HFFc6 (cell line): Measurements from ENCODE around the gene SETBP1. TPM values are rescaled to one million over a fixed set of nuclear protein-coding genes. Genes with fewer than 3 reads are reported as not detected.

Experiments used
- DNase-seq: peaks from one replicate; pipeline ENCODE4 v3.0.0-alpha.2; 2018
- H3K27ac Mint-ChIP-seq: 2 replicates; pipeline ENCODE4 v1.8.0; 2020; ENCODE audit warnings: mild to moderate bottlenecking, mixed read lengths
- H3K27me3 Mint-ChIP-seq: 2 replicates; pipeline ENCODE4 v1.8.0; 2021; ENCODE audit warnings: mild to moderate bottlenecking, moderate library complexity, mixed read lengths; ENCODE audit not compliant: insufficient read depth
- H3K36me3 Mint-ChIP-seq: 2 replicates; pipeline ENCODE4 v1.8.0; 2021; ENCODE audit warnings: low read depth, mixed read lengths
- H3K4me1 Mint-ChIP-seq: 2 replicates; pipeline ENCODE4 v1.8.0; 2020; ENCODE audit warnings: low read depth, mixed read lengths
- H3K4me3 Mint-ChIP-seq: 2 replicates; pipeline ENCODE4 v1.8.0; 2020; ENCODE audit warnings: mild to moderate bottlenecking, moderate library complexity, mixed read lengths
- H3K9me3 Mint-ChIP-seq: 2 replicates; pipeline ENCODE4 v1.8.0; 2020; ENCODE audit warnings: mild to moderate bottlenecking, mixed read lengths
- total RNA-seq, 6 experiments: library from RNA; stranded (reverse); fragmentation: NEBNext Ultra II Directional; extraction: Animal tissue kit (Norgen Biotek cat#: 25700); gene quantifications; 2 replicates in 1 of 6; 3 replicates in 5 of 6; pipeline ENCODE4 v1.2.3, GENCODE V29; 2021
- TF ChIP-seq, protein P1 (sequence below): fragments of 200-600 bp; sonication (generic); IDR thresholded peaks from 2 replicates; pipeline ENCODE4 v1.5.0; 2021; ENCODE audit warnings: antibody characterized with exemption, mild to moderate bottlenecking

SETBP1 gene
- total RNA-seq, 6 experiments from 2014 or later: 0.03 to 0.40 (median 0.09) TPM

GRCh38 chr18:44747157-44747556 lies 66.5 kb downstream of the SETBP1 start:
- no peaks in the 10 kb centered on the region for H3K9me3 Mint-ChIP-seq
- no peaks in the 10 kb centered on the region for H3K36me3 Mint-ChIP-seq
- H3K4me3 Mint-ChIP-seq: no peak overlapping the region
- H3K27ac Mint-ChIP-seq: no peak overlapping the region
- DNase-seq: no peak
- peaks cover 8% of the 10 kb centered on the region for H3K27me3 Mint-ChIP-seq
- TF ChIP-seq, protein P1, sequence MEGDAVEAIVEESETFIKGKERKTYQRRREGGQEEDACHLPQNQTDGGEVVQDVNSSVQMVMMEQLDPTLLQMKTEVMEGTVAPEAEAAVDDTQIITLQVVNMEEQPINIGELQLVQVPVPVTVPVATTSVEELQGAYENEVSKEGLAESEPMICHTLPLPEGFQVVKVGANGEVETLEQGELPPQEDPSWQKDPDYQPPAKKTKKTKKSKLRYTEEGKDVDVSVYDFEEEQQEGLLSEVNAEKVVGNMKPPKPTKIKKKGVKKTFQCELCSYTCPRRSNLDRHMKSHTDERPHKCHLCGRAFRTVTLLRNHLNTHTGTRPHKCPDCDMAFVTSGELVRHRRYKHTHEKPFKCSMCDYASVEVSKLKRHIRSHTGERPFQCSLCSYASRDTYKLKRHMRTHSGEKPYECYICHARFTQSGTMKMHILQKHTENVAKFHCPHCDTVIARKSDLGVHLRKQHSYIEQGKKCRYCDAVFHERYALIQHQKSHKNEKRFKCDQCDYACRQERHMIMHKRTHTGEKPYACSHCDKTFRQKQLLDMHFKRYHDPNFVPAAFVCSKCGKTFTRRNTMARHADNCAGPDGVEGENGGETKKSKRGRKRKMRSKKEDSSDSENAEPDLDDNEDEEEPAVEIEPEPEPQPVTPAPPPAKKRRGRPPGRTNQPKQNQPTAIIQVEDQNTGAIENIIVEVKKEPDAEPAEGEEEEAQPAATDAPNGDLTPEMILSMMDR: no peak
- H3K4me1 Mint-ChIP-seq: no peaks in the 10 kb centered on the region

DNA sequence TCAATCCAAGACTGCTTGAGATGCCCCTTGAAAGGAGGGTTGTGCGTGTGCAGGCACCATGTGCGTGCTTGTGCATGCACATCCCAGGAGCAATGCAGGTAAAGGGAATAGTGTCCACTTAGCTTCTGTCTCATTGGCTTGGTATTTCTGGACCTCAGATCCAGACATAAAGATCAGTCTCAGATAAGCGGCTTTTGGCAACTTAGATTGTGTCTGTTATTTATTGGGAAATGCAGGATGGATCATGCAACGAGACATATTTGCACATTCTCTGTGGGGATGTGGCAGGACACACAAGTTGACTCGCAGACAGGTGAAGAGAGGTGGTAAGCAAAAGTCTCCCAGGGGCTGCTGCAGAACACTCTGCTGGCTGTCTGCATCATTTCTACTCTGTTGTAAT lies 67.9 kb downstream of the SETBP1 start:
- TF ChIP-seq, protein P1: no peak
- H3K27ac Mint-ChIP-seq: no peak overlapping the region

DNA sequence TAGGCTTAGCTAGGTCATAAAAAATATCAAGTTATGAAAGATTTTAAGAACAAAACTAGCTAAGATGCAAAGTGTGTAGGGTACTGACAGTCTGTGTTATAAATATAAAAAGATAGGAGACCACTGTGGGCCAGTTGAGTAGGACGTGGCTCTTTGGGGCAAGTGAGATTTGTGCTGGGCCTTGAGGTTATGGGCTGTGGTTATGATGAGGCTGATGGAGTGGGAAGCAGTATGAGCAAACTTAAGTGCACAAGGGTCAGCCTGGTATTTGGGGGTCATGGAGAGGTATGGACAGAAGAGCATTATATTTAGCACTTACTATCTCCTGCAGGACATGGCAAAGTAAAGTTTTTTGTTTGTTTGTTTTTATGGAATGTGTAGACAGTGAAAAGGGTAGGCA lies 70.1 kb downstream of the SETBP1 start:
- Mint-ChIP-seq H3K27me3 (peaks cover 3% of the 10 kb centered on the region; the same call in 1 of the 2 replicates), H3K36me3 (no peaks in the 10 kb centered on the region), H3K4me3 (no peak overlapping the region), H3K27ac (no peak overlapping the region), H3K4me1 (no peaks in the 10 kb centered on the region), H3K9me3 (no peaks in the 10 kb centered on the region)
- TF ChIP-seq, protein P1: no peak
- no peak for DNase-seq

More for the DNA sequence above, 67.9 kb downstream of the SETBP1 start:
- no peaks in the 10 kb centered on the region for H3K9me3 Mint-ChIP-seq
- DNase-seq: no peak
- no peaks in the 10 kb centered on the region for H3K36me3 Mint-ChIP-seq
- peaks cover 3% of the 10 kb centered on the region; the same call in 1 of the 2 replicates for H3K27me3 Mint-ChIP-seq
- no peaks in the 10 kb centered on the region for H3K4me1 Mint-ChIP-seq
- no peak overlapping the region for H3K4me3 Mint-ChIP-seq

- no peaks in the 10 kb centered on the region for H3K4me1 Mint-ChIP-seq
- H3K27me3 Mint-ChIP-seq: no peaks in the 10 kb centered on the region; the same call in 1 of the 2 replicates
- no peak for DNase-seq
- no peaks in the 10 kb centered on the region for H3K36me3 Mint-ChIP-seq
- no peaks in the 10 kb centered on the region; the same call in 1 of the 2 replicates for H3K9me3 Mint-ChIP-seq
- H3K27ac Mint-ChIP-seq: no peak overlapping the region
- H3K4me3 Mint-ChIP-seq: no peak overlapping the region
- TF ChIP-seq, protein P1: no peak
Measured at GRCh38 chr18:44754567-44754966, 73.9 kb downstream of the SETBP1 start.

GRCh38 chr18:44758861-44759631 lies 78.4 kb downstream of the SETBP1 start:
- H3K36me3 Mint-ChIP-seq: no peaks in the 10 kb centered on the region
- H3K4me1 Mint-ChIP-seq: no peaks in the 10 kb centered on the region
- no peak overlapping the region for H3K27ac Mint-ChIP-seq
- no peak for DNase-seq
- H3K9me3 Mint-ChIP-seq: no peaks in the 10 kb centered on the region; the same call in 1 of the 2 replicates
- no peak overlapping the region for H3K4me3 Mint-ChIP-seq
- TF ChIP-seq, protein P1: no peak
- H3K27me3 Mint-ChIP-seq: peaks cover 3% of the 10 kb centered on the region; the same call in 1 of the 2 replicates
